Stimulated activated CD8-positive, alpha-beta memory T cell treated with anti-CD3 and anti-CD28 coated beads, Interleukin-4, amount 100 ng/mL, for 1 hour (primary cell): ENCODE results near the gene OR6A2.
"Not testable (repeated sequence)": the region's sequence is repeated elsewhere in the genome, so short reads cannot be mapped to it uniquely, and the experiment has no call there.

Experiments
- DNase-seq, 2 donors: peaks; one replicate each; pipeline ENCODE4 v3.0.0-alpha.2; 2020; ENCODE audit warnings: low read depth in 2 of 2, low spot score in 1 of 2

The OR6A2 gene

DNA sequence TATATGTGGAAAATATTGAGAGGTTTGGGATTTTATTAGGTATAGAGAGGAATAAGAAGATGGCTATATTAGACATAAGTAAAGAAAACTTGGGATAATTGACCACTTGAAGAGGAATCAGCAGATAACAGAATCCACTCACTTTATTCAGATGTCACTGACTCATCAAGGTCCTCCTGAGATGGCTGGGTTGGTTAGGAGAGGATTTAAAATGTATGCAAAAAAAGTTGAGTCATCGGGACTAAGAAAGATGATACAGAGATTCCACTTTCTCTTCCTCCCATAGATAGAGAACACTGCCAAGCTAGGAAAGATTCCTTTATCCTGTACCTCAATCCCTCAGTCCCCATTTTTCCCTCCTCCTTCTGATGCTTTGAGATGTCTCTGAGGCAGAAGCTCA is at the start of gene OR6A2:
OR6A2 (minus strand) TSS at position 288 of the 400 bp plus-strand sequence. CDS start 3,981 bp downstream, outside the sequence.
- no peak for DNase-seq

DNA sequence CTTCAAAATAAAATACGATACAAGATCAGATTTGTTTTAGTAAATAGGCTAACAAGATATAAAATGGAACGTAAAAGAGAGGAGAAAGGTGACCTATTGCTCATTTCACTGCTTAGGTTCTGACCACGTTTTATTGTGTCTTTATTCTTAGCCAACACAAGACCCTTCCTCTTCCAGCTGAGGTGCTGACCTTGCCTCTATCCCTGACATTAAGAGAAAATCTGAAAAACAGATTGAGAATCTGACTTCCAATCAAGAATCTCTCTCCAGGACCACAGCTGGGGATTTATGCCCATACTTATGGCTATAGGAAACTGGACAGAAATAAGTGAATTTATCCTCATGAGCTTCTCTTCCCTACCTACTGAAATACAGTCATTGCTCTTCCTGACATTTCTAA is 45.9 kb upstream of the OR6A2 start, which contains the start of gene OR10A5:
OR10A5 (plus strand) TSS at position 301 of the 400 bp plus-strand sequence; CDS start at position 301, 0 bp downstream.
- no peak for DNase-seq

DNA sequence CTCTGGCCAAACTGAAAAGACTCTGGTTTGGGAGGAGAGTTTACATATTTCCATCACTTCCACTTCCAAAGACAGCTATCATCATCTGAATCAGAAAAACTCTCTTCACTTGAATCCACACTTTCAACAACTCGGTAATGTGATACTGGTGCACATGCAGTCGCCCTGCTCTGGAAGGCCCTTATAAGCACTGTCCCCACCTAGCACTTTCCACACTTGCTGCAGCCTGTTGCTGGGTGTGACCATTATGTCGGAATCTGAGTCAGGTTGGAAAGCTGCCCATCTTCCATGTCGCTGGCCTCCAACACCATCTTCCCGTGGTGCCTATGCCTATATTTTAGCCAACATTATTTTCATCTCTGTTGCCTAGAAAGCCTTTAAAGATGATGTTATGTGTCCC is 44.9 kb upstream of the OR6A2 start:
- no peak for DNase-seq

DNA sequence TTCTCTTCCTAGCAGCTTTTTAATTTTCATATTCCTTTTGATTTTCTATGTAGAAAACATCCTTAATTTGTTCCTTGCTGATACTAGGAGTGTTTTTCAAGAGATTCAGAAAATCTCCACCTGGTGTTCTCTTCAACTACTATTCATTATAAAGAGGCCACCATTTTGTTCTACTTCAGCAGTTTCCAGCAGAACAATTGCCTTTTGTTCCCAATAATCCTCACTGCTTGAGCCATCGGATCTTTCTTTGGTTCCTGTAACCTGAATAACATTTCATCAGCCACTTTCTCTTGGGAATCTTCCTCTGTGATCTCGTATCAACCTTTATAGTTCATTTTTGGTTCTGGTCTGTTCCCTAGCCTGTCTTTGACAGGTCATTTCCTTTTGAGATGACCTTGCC is 44.2 kb upstream of the OR6A2 start:
- DNase-seq = no peak

DNA sequence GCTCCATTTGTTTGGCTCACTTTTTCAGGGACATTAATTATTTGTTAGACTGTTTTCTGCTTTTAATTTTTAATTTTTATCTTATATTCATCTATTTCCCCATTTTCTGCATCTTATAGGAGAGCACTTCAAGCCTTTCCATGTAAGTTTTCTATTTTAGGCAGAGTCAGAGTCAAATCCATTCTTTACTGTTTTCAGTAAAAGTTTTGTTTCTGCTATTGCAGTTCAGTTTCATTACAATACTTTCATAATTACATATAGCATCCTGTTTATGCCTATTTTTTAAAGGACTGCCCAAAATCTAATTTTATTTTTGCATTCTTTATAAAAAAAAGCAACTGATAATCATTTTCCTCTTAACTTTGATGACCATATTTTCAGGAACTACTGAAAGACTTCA is 42.2 kb upstream of the OR6A2 start:
- no peak for DNase-seq

DNA sequence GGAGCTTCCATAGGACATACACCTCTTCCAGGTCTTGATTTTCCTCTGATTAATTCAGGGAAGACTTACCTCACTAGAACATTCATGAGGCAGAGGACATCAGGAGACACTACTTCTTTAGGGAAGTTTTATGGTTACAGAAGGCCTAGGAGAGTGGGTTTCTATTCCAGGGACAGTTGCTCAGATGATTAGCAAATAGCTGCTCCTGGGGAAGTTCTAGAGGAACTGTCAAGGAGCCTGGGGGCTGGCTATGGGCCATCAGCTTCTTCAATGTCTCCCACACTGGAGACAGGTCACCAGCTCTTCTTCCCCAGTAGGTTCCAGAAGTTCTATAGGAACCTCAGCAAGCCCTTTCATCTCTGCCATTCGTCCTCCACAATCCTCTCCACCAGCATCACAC is 34.5 kb upstream of the OR6A2 start:
- DNase-seq = no peak

DNA sequence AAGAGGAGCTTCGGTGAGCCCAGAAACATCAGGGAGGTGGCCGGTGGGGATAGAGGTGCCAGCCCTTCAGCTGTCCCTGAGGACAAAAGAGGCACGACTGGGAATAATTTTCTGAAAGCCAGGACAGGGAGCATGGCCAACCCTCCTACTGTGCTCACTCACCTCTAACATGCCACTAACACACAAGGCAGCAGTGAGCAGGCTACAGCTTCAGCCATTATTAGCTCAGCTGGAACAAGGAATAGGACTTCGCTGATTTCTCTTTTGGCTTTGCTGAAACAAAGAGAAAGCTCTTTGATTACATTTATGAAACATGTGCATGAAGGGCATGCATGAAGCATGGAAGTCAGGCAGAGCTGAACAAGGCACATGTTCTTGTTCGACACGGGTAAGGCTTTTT is 33.9 kb upstream of the OR6A2 start:
- DNase-seq = no peak

DNA sequence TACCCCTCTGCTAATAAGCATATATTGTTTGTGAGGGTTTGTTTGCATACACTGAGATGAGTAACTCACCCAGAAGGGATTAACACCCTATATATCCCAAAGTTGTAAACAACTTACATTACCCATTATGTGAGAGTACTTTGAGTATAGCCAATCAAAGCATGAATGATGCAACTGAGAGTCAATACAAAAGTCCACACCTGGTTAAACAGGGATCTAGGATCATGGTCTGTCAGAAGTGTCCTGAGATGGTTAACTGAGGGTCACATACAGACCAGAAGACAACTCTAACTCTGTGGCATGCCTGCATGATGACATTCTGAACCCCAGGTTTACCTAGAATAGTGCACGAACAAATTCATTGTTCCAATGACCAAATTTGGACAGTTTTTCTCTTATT is 28.6 kb upstream of the OR6A2 start:
- no peak for DNase-seq

DNA sequence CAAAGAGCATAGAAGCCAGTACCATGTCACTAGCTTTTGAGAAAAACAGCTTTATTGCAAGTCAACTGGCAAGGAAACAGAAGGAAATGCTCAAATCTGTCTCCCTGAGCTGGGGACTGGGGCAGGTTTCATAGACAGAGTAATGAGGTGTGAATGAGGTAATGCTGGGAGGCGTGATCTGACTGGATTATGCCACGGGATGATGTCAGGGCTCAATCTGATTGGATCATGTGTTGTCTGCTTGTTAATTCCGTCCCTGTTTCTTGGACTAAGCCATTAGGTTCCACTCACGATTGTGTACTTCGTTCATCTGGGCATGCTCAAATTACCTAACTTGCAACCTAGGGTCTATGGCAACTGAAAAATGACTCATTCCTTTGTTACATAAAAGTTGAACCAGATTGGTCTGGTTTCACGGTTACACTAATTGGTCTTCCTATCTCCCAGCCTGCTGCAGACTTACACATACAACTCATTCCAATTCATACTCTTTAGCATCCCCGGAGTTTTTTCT is 25.8 kb upstream of the OR6A2 start:
- DNase-seq = no peak

DNA sequence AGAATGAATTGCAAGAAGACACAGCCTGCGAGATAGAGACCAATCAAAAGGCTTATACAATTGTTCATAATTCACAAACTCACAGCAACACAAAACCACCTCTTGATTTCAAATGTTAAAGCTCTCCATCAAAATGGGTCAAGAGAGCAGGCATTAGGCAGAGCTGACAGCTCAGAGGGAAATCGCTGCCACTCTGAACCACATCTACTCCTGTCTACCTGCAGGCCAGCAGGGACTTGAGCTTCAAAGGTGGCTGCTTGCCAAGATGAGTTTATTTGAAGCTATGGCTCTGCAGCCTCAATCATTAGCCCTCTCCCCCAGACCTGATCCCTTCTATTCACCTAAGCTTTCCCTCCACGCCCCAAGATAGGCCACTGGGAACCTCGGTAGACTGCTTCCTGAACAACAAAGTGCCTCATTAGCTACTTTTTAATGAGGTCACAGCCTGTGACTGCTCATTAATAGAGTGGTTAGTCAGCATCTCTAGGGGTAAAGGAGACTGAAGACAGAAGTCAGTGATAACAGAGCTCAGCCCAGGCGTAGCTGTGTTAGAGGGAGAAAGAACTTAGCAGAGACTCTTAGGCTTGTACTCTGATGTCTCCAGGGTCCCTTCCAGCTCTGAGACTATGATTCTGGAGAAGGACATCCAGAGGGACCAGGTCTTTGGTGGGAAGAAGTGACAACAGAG is 24.8 kb upstream of the OR6A2 start:
- DNase-seq = no peak

DNA sequence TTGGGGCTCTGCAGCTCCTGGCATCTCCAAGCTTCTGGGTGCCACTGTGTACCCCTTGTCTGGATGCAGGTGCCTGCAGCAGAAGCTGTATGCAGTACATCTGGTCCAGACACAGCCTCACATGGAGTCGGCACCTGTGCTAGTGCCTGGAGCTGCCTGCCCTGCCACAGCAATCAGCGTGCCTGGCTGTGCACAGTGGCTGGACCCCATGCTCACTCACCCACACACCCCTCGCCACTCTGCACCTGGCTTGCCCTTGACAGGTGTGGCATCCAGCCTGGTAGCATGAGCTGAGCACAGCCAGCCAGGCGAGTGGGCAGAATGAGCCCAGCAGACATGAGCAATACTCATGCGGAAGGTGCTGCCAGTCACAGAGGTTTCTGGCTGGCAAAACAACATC is 19.5 kb upstream of the OR6A2 start:
- DNase-seq = no peak

DNA sequence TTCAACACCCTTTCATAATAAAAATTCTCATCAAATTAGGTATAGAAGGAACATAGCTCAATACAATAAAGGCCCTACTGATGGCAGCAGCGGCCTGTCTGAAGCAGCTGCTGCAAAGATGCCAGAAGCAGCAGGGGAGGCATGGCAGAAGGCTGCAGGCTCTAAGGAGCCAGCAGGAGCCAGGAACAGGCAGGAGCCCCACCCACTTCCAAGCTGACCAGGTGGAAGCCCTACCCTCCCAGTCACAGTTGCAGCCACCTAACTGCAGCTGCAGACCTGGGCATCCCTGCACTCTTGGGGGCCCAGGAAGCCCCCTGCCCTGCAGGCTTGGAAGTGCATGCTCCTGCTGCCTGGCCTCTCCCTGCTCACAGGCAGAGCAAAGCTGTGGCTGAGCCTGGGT is 18.2 kb upstream of the OR6A2 start:
- no peak for DNase-seq

DNA sequence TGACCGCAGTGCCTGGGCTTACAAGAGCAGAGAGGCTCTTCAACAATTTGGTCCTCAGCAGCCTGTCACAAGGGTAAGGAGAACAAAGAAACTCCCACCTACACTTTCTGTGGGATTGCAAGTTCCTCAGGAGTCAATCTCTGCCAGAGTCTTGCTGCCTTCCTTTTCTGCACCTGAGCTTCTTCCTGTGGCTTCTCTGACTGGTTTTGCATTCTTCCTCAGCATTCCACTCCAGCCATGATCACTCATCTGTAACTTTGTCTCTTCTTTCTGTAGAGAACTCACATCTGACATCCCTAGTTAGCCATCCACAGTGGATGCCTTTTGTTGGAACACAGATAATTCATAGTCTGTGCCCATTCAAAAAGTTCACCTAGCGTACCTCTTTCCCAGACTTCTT is 14.2 kb upstream of the OR6A2 start:
- no peak for DNase-seq

DNA sequence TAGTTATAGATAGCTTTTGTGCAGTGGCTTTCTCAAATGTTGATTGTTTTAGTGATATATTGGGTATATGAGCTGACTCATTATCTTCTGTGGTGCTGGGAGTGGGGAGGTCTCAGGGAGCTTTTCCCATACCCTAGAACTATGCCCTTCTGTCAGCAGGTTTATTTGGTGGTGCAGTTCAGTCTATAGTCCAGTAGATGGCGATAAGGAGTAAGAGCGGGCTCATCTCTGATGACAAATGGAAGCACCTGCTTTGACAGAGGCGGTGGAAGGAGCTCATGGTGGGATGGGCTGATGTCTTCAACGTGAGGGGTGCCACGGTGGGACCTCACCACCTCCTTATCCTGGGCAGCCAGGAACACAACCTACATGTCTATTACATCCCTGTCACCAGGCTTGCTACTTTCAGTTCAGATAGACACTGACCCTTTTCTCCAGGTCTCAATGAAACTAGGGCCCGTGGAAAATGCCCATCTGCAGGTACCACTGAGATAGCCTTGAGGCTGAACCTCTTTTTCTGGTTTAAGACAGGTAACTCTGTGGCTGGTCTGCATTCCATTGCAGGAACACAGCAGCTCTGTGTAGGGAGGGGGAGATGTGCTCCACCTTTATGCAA is 13.0 kb upstream of the OR6A2 start:
- DNase-seq = no peak

DNA sequence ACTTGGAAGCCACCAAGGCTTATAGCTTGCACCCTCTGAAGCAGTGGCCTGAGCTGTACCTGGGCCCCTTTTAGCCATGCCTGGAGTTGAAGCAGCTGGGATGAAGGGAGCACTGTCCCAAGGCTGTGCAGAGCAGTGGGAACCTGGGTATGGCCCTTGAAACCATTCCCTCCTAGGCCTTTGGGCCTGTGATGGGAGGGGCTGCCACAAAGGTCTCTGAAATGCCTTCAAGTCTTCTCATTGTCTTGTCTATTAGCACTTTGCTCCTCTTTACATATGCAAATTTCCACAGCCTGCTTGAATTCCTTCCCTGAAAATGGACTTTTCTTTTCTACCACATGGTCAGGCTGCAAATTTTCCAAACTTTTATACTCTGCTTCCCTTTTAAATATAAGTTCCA is 1.6 kb upstream of the OR6A2 start:
- not testable (repeated sequence) for DNase-seq

DNA sequence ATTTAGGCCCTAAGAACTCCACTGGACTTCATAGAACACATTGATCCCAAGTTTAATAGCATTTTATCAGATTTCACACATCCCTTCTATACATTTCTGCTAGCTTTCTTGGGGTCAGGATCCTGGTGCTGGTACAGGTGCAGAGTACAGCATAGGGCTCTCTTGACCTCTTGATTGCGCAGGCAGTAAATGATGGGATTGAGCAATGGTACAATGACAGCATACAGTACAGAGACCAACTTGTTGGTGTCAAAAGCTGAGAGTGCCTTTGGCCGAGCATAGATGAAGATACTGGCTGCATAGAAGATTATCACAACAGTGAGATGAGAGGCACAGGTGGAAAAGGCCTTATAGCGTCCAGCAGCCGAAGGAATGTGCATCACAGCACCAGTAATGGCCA is 4.8 kb downstream of the OR6A2 start:
- no peak for DNase-seq

DNA sequence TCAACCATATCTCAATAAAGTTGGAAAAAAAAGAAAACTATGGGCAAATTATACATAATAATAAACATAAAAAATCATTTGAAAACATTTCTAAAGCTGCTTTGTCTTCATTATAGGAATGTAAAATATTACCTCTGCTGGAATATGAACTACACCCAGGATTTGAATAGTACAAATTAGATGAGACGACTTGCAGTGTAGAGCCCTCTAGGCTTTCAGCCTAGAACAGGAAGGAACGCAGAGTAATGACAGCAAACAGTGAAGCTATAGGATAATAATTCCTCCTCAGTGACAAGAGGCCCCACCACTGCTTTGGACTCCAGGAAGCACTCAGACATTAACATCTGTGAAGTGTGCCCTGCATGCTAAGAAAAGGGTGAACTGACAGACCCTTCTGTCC is 8.9 kb downstream of the OR6A2 start:
- DNase-seq = no peak

DNA sequence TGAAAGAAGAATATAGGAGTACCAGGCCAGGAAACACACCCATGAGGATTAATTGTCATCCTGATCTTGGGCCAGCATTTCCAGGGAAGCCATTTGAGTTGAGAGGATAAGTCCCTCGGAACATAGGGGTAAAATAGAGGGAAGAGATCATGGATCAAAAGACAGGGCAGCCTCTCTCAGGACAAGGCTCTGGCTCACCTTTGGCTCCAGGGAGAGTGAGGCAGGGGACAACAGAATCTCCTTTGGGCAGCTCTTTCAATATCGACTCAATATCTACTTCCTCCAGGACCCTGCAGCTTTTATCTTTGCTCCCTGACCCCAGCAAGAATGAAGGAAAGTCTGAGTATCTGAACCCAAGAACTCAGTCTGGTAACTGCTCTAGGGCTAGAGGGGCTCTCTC is 16.8 kb downstream of the OR6A2 start, which contains the start of gene OR2AG1:
OR2AG1 (plus strand) TSS at position 301 of the 400 bp plus-strand sequence. CDS start 2,018 bp downstream, outside the sequence.
- no peak for DNase-seq

DNA sequence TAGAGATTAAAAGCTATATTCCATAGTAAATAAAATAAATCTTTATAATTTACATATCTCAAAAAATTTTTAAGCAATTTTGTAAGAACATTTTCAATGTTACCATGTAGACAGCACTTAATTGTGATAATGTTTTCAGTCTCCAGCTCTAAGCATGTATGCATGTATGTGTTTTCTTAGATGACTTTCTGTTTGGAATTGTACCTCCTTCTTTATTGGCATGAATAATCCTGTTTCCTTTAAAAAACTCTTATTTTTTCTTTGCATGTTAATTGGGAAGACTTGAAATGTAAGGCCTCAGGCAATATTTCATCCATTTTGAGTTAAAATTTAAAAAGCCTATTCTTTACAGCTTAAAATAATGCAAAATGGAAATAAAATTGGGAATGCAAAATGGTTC is 18.7 kb downstream of the OR6A2 start:
- no peak for DNase-seq

DNA sequence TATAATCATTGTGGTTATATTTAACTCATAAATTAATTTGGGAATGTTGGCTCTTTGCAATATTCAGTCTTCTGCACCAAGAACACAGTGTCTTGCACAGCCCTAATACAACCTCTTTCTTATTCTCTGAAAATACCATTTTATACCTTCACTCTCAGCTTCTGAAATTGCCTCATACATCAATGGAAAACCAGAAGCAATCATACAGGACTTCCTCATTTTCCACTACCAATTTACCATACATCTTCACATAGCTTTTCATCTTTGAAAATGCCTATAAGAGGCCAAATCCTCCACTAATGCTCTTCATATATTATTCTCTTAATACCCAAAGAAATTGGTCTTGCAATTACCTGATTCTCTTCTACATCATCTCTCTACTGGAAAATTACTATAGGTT is 21.0 kb downstream of the OR6A2 start:
- DNase-seq = no peak

DNA sequence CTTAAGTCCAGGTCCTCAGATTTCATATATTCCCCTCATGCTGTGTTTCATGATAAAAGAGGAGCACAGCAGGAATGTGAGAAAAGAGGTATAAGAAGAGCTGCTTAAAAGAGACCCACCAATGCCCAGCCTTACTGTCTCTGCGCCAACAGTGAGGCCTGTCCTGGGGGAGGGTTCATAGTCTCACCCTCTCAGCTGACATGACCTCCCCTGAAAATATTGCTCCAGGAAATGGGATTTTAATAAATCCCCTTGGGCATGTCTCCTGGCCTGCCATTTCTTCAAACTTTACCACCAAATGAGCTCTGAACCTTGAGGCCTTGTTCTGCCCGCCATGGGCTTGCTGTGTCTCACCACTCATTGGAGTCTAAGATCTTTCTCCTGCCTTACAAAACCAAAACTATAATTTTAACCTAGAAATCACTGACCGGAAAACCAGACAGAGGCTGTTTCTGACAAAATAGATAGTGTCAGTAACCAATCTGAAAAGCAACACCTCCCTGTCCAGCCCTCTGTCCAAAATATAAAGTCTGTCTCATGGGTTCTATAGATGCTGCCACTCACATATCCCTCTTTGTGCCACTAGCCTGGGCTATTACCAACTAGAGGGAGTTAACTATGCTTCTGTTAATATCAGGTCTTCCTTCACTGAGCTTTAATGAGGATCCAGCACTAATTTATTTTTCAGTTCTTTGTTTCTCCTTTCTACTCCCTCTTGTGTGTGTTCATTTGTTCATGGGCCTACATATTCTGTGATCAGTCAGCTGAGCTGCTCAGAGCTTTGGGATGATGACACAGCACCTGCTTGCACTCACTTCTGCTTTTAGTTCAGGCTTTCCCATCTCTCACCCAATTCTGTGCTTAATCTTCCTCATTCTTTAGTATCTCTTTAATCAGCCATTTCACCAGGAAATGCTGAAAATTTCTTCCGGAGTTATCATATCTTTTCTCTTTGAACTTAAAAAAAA is 27.3 kb downstream of the OR6A2 start, which contains the start of gene OR2AG2:
OR2AG2 (minus strand) TSS at position 51 of the 968 bp plus-strand sequence. CDS start 3,019 bp downstream, outside the sequence.
- DNase-seq = no peak
